ENCODE results near the gene IGHMBP2.

The IGHMBP2 gene

DNA sequence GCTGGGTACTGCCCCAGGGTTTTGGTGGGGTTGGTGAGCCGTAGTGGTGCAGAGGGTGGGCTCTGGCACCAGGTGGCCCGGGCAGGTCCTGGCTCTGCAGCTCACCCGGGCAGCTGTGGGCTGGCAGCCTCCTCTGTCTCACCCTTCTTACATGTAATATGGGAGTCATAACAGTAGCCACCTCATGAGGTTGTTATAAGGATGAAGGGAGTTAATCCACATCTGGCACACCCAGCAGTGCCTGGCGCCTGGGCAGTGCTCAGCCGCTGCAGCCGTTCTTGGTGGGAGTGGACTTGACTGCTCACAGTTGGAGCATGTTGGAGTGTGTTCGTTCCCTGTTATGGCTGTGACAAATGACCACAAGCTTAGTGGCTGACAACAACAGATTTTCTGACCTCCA is 28.7 kb downstream of the IGHMBP2 start:
- no peak overlapping the region for H3K27ac ChIP-seq (ENCODE audit: insufficient read depth in 1 of 2, low read depth in 1 of 2, low read length in 2 of 2, poor library complexity in 1 of 2, severe bottlenecking in 2 of 2)
- POLR2A ChIA-PET = no interaction called here
- no peaks in the 10 kb centered on the region for H3K27me3 ChIP-seq (replicated peaks in 2 of 5; ENCODE audit: control insufficient read depth in 4 of 5, insufficient read depth in 5 of 5, low read length in 4 of 5)
- DNase-seq = no peak
- H3K4me1 ChIP-seq (ENCODE audit: control extremely low read depth in 1 of 4, control insufficient read depth in 4 of 4, insufficient read depth in 4 of 4, low read length in 3 of 4) = no peaks in the 10 kb centered on the region
- CTCF ChIA-PET = no interaction called here
- no peak overlapping the region for H3K4me3 ChIP-seq (ENCODE audit: control insufficient read depth in 1 of 7, extremely low read depth in 1 of 7, insufficient read depth in 4 of 7, low read depth in 2 of 7, low read length in 6 of 7)
- WGBS (ENCODE audit: insufficient coverage) = 95% methylated on average over 4 of the region's 7 CpGs
- H3K36me3 ChIP-seq (ENCODE audit: control insufficient read depth in 4 of 4, insufficient read depth in 4 of 4, low read length in 3 of 4) = peaks cover 11 to 87% (median 66%) of the 10 kb centered on the region in 4 experiments
- H3K9me3 ChIP-seq (ENCODE audit: control extremely low read depth in 1 of 5, control insufficient read depth in 4 of 5, insufficient read depth in 2 of 5, low read depth in 1 of 5, low read length in 4 of 5) = no peaks in the 10 kb centered on the region

DNA sequence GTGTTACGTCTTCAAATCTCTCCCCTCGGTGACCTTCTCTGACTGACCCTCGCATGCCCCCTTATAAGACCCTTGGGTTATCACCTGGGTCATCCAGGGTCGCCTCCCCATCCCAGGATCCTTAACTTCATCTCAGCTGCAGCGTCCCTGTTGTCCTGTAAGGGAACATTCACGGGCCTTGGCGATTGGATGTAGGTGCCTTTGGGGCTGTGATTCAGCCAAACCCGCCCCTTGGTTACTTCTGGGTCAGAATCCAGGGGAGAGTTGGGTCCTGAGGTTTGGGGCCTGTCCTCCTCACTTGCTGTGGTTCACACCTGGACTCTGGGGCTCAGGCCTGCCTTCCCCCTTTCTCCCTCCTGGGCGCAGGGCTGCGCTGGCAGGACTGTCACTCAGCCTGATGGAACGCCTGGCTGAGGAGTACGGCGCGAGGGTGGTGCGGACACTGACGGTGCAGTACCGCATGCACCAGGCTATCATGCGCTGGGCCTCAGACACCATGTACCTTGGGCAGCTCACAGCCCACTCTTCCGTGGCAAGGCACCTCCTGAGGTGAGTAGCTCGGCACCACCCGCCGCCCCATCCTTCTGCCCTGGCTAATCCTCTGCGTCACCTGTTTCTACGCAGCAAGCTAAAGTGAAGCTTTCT is 29.4 kb downstream of the IGHMBP2 start:
- CTCF ChIA-PET = interaction anchor here (0.6 to 1.2 kb wide), 4 partner anchors 8 to 112 kb away, joined by 3 read pairs; no protein-coding TSS in a partner anchor
- WGBS (ENCODE audit: insufficient coverage) = 97% methylated on average over 22 of the region's 24 CpGs
- H3K27me3 ChIP-seq (replicated peaks in 2 of 5; ENCODE audit: control insufficient read depth in 4 of 5, insufficient read depth in 5 of 5, low read length in 4 of 5) = no peaks in the 10 kb centered on the region
- H3K27ac ChIP-seq (ENCODE audit: insufficient read depth in 1 of 2, low read depth in 1 of 2, low read length in 2 of 2, poor library complexity in 1 of 2, severe bottlenecking in 2 of 2) = no peak overlapping the region
- H3K4me3 ChIP-seq (ENCODE audit: control insufficient read depth in 1 of 7, extremely low read depth in 1 of 7, insufficient read depth in 4 of 7, low read depth in 2 of 7, low read length in 6 of 7) = no peak overlapping the region
- POLR2A ChIA-PET = no interaction called here
- H3K4me1 ChIP-seq (ENCODE audit: control extremely low read depth in 1 of 4, control insufficient read depth in 4 of 4, insufficient read depth in 4 of 4, low read length in 3 of 4) = no peaks in the 10 kb centered on the region
- no peaks in the 10 kb centered on the region for H3K9me3 ChIP-seq (ENCODE audit: control extremely low read depth in 1 of 5, control insufficient read depth in 4 of 5, insufficient read depth in 2 of 5, low read depth in 1 of 5, low read length in 4 of 5)
- peaks cover 11 to 87% (median 65%) of the 10 kb centered on the region in 4 experiments for H3K36me3 ChIP-seq (ENCODE audit: control insufficient read depth in 4 of 4, insufficient read depth in 4 of 4, low read length in 3 of 4)
- DNase-seq = no peak

DNA sequence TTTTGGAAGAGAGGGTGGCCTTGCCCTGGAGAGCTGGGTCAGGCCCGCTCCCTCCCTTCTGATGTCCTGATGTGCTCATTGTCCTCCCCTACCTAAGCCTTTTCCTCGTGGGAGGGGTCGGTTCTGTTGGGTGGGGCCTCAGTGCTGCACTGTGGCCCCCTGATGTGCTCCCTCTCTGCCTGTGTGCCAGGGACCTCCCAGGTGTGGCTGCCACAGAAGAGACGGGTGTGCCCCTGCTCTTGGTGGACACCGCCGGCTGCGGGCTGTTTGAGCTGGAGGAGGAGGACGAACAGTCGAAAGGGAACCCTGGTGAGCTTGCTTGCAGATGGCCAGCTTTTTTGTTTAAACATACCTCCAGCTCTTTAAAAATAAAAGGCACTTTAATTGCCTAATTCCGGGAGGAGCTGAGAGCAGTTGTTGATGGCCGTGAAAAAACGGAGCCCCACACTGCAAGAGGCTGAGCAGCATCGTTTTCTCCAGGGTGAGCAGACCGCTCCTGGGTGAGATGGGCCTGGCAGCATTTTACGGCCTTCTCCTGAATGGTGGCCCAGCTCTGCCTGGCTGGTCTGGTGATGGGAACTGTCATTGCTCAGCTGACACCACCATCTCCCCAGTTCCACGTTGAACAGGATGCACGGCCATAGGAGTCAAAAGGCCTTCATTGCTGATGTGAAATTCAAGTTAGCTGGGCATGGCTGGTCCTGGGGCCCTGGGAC is 30.1 kb downstream of the IGHMBP2 start:
- Histone ChIP-seq H3K36me3 (ENCODE audit: control insufficient read depth in 4 of 4, insufficient read depth in 4 of 4, low read length in 3 of 4) (peaks cover 9 to 87% (median 63%) of the 10 kb centered on the region in 4 experiments), H3K9me3 (ENCODE audit: control extremely low read depth in 1 of 5, control insufficient read depth in 4 of 5, insufficient read depth in 2 of 5, low read depth in 1 of 5, low read length in 4 of 5) (no peaks in the 10 kb centered on the region), H3K4me3 (ENCODE audit: control insufficient read depth in 1 of 7, extremely low read depth in 1 of 7, insufficient read depth in 4 of 7, low read depth in 2 of 7, low read length in 6 of 7) (no peak overlapping the region), H3K4me1 (ENCODE audit: control extremely low read depth in 1 of 4, control insufficient read depth in 4 of 4, insufficient read depth in 4 of 4, low read length in 3 of 4) (no peaks in the 10 kb centered on the region), H3K27me3 (replicated peaks in 2 of 5; ENCODE audit: control insufficient read depth in 4 of 5, insufficient read depth in 5 of 5, low read length in 4 of 5) (no peaks in the 10 kb centered on the region), H3K27ac (ENCODE audit: insufficient read depth in 1 of 2, low read depth in 1 of 2, low read length in 2 of 2, poor library complexity in 1 of 2, severe bottlenecking in 2 of 2) (no peak overlapping the region)
- DNase-seq = no peak
- POLR2A ChIA-PET = no interaction called here
- CTCF ChIA-PET = interaction anchor here (0.6 to 1.2 kb wide), 4 partner anchors 9 to 111 kb away, joined by 3 read pairs; no protein-coding TSS in a partner anchor
- 96% methylated on average over 16 of the region's 17 CpGs for WGBS (ENCODE audit: insufficient coverage)

DNA sequence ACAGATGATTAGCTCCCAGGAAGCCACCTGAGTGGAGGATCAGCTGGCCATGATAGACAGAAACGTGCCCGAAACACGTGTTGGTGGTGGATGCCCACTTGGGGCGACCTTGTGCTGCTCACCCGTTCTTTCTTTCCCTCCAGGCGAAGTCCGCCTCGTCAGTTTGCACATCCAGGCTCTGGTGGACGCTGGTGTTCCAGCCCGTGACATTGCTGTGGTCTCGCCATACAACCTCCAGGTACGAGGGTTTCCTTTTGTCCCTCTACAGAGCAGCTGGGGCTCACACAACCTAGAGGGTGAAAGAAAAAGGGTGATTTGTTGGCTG is 30.6 kb downstream of the IGHMBP2 start:
- over 99% methylated on average over 11 of the region's 12 CpGs for WGBS (ENCODE audit: insufficient coverage)
- Histone ChIP-seq H3K27me3 (replicated peaks in 2 of 5; ENCODE audit: control insufficient read depth in 4 of 5, insufficient read depth in 5 of 5, low read length in 4 of 5) (no peaks in the 10 kb centered on the region), H3K4me1 (ENCODE audit: control extremely low read depth in 1 of 4, control insufficient read depth in 4 of 4, insufficient read depth in 4 of 4, low read length in 3 of 4) (no peaks in the 10 kb centered on the region), H3K36me3 (ENCODE audit: control insufficient read depth in 4 of 4, insufficient read depth in 4 of 4, low read length in 3 of 4) (peaks cover 11 to 87% (median 62%) of the 10 kb centered on the region in 4 experiments), H3K4me3 (ENCODE audit: control insufficient read depth in 1 of 7, extremely low read depth in 1 of 7, insufficient read depth in 4 of 7, low read depth in 2 of 7, low read length in 6 of 7) (no peak overlapping the region), H3K27ac (ENCODE audit: insufficient read depth in 1 of 2, low read depth in 1 of 2, low read length in 2 of 2, poor library complexity in 1 of 2, severe bottlenecking in 2 of 2) (no peak overlapping the region), H3K9me3 (ENCODE audit: control extremely low read depth in 1 of 5, control insufficient read depth in 4 of 5, insufficient read depth in 2 of 5, low read depth in 1 of 5, low read length in 4 of 5) (no peaks in the 10 kb centered on the region)
- DNase-seq = no peak
- ChIA-PET CTCF (interaction anchor here (1.2 kb wide), 2 partner anchors 16 to 111 kb away, joined by 3 read pairs; no protein-coding TSS in a partner anchor), POLR2A (no interaction called here)

DNA sequence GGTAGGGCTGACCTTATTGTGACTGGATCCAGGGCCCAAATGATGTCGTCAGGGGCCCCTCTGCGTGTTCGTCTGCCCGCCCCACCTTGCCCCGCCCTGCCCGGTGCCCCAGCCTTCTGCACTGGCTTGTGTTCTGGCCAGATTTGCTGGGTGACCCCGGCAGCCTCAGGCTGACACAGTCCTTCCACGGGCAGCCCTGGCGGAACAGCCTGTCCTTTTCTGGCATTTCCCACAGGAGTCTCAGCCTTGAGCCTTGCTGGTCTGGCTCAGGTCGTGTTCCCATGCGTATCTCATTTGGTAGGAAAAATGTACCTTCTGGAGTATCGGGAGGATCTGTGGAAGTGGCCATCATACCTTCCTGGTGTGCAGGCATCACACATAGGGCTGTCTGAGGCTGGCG is 31.0 kb downstream of the IGHMBP2 start:
- H3K27ac ChIP-seq (ENCODE audit: insufficient read depth in 1 of 2, low read depth in 1 of 2, low read length in 2 of 2, poor library complexity in 1 of 2, severe bottlenecking in 2 of 2) = no peak overlapping the region
- no peaks in the 10 kb centered on the region for H3K27me3 ChIP-seq (replicated peaks in 2 of 5; ENCODE audit: control insufficient read depth in 4 of 5, insufficient read depth in 5 of 5, low read length in 4 of 5)
- DNase-seq = no peak
- H3K4me3 ChIP-seq (ENCODE audit: control insufficient read depth in 1 of 7, extremely low read depth in 1 of 7, insufficient read depth in 4 of 7, low read depth in 2 of 7, low read length in 6 of 7) = no peak overlapping the region
- H3K36me3 ChIP-seq (ENCODE audit: control insufficient read depth in 4 of 4, insufficient read depth in 4 of 4, low read length in 3 of 4) = peaks cover 11 to 87% (median 62%) of the 10 kb centered on the region in 4 experiments
- ChIA-PET POLR2A (no interaction called here), CTCF (no interaction called here)
- WGBS (ENCODE audit: insufficient coverage) = 94% methylated on average over 11 of the region's 13 CpGs
- H3K4me1 ChIP-seq (ENCODE audit: control extremely low read depth in 1 of 4, control insufficient read depth in 4 of 4, insufficient read depth in 4 of 4, low read length in 3 of 4) = no peaks in the 10 kb centered on the region
- H3K9me3 ChIP-seq (ENCODE audit: control extremely low read depth in 1 of 5, control insufficient read depth in 4 of 5, insufficient read depth in 2 of 5, low read depth in 1 of 5, low read length in 4 of 5) = no peaks in the 10 kb centered on the region

DNA sequence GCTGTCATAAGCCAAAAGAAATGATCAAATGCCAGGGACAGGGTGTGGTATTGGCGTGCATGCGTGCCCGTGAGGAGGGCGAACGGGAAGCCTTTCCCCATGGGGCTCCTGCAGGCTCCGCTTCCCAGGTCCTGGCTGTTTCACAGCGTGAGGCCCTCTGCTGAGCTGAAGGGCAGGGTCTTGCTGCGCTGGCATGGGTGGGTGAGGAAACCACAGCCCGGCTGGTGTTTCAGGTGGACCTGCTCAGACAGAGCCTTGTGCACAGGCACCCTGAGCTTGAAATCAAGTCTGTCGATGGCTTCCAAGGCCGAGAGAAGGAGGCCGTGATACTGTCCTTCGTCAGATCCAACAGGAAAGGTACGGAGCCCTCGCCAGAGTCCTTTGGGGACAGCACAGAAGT is 31.4 kb downstream of the IGHMBP2 start:
- WGBS (ENCODE audit: insufficient coverage) = 96% methylated on average over 10 of the region's 15 CpGs
- CTCF ChIA-PET = no interaction called here
- DNase-seq = no peak
- no peak overlapping the region for H3K4me3 ChIP-seq (ENCODE audit: control insufficient read depth in 1 of 7, extremely low read depth in 1 of 7, insufficient read depth in 4 of 7, low read depth in 2 of 7, low read length in 6 of 7)
- H3K4me1 ChIP-seq (ENCODE audit: control extremely low read depth in 1 of 4, control insufficient read depth in 4 of 4, insufficient read depth in 4 of 4, low read length in 3 of 4) = no peaks in the 10 kb centered on the region
- H3K27me3 ChIP-seq (replicated peaks in 2 of 5; ENCODE audit: control insufficient read depth in 4 of 5, insufficient read depth in 5 of 5, low read length in 4 of 5) = no peaks in the 10 kb centered on the region
- H3K36me3 ChIP-seq (ENCODE audit: control insufficient read depth in 4 of 4, insufficient read depth in 4 of 4, low read length in 3 of 4) = peaks cover 11 to 88% (median 62%) of the 10 kb centered on the region in 4 experiments
- H3K9me3 ChIP-seq (ENCODE audit: control extremely low read depth in 1 of 5, control insufficient read depth in 4 of 5, insufficient read depth in 2 of 5, low read depth in 1 of 5, low read length in 4 of 5) = no peaks in the 10 kb centered on the region
- POLR2A ChIA-PET = no interaction called here
- H3K27ac ChIP-seq (ENCODE audit: insufficient read depth in 1 of 2, low read depth in 1 of 2, low read length in 2 of 2, poor library complexity in 1 of 2, severe bottlenecking in 2 of 2) = no peak overlapping the region

DNA sequence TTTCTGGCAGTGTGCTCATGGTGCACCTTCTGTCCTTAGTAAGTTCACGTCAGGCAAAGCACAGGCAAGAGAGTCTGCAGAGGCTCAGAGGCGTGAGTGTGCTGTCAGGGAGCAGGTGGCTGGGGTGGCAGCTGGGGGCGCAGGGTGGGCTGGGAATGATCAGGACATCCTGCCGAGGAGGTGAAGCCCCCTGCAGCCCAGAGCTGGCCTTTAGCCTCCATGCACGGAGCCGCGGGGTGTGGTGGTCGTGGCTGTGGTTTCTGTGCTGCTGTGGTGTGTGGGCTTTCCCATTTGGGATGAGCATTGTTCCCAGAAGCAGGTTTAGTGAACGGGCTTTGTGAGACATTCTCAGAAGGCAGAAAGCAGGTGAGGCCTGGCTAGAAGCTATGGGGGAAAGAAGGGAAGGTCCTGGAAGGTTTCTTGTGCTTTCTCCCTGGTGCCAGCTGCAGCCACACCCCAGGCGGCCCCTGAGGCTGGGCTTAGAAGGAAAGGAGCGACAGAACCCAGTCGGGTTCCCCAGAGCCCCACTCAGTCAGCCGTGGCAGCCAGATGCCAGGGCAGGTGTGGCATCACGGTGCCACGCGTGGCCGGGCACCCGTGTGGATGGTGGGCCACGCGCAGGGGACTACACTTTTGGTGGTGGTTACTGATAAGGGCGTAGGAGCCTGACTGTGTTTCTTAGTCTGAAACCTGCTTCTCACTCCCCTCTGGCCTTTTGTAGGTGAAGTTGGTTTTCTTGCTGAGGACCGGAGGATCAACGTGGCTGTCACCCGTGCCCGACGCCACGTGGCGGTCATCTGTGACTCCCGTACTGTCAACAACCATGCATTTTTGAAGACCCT is 32.0 kb downstream of the IGHMBP2 start:
- whole genome bisulfite sequencing (ENCODE audit: insufficient coverage) = 99% methylated on average over 23 of the region's 29 CpGs
- Histone ChIP-seq H3K4me1 (ENCODE audit: control extremely low read depth in 1 of 4, control insufficient read depth in 4 of 4, insufficient read depth in 4 of 4, low read length in 3 of 4) (no peaks in the 10 kb centered on the region), H3K27ac (ENCODE audit: insufficient read depth in 1 of 2, low read depth in 1 of 2, low read length in 2 of 2, poor library complexity in 1 of 2, severe bottlenecking in 2 of 2) (no peak overlapping the region), H3K9me3 (ENCODE audit: control extremely low read depth in 1 of 5, control insufficient read depth in 4 of 5, insufficient read depth in 2 of 5, low read depth in 1 of 5, low read length in 4 of 5) (no peaks in the 10 kb centered on the region), H3K36me3 (ENCODE audit: control insufficient read depth in 4 of 4, insufficient read depth in 4 of 4, low read length in 3 of 4) (peaks cover 11 to 85% (median 58%) of the 10 kb centered on the region in 4 experiments), H3K27me3 (replicated peaks in 2 of 5; ENCODE audit: control insufficient read depth in 4 of 5, insufficient read depth in 5 of 5, low read length in 4 of 5) (no peaks in the 10 kb centered on the region), H3K4me3 (ENCODE audit: control insufficient read depth in 1 of 7, extremely low read depth in 1 of 7, insufficient read depth in 4 of 7, low read depth in 2 of 7, low read length in 6 of 7) (no peak overlapping the region)
- ChIA-PET CTCF (no interaction called here), POLR2A (no interaction called here)
- no peak for DNase-seq

Data from common myeloid progenitor, CD34-positive (primary cell).